Body of pancreas (tissue), 4 donors: ENCODE results near the gene RAG2. TPM values are rescaled to one million over a fixed set of nuclear protein-coding genes. Genes with fewer than 3 reads are reported as not detected.

Source experiments
- ATAC-seq: fragments of 150-250 bp; one replicate; pipeline ENCODE4 v1.9.1; 2016
- DNase-seq, 4 donors: peaks; one replicate each; pipeline ENCODE4 v3.0.0-alpha.2; 2019
- H3K27ac ChIP-seq, 4 donors: fragments of 200-600 bp; sonication (generic); 1 replicate in 3 of 4; 2 replicates in 1 of 4; pipeline versions ENCODE4 v1.5.1 to v1.6.1; 2016 to 2019; ENCODE audit warnings: mild to moderate bottlenecking in 1 of 4, mixed read lengths in 1 of 4, moderate library complexity in 1 of 4
- H3K27me3 ChIP-seq, 2 donors: fragments of 200-600 bp; sonication (generic); one replicate each; pipeline ENCODE4 v1.6.0; 2016; ENCODE audit warnings: mild to moderate bottlenecking in 1 of 2
- H3K36me3 ChIP-seq, 2 donors: fragments of 200-600 bp; sonication (generic); replicated peaks in 1 of 2; 2 replicates each; pipeline ENCODE4 v1.5.1; 2016; ENCODE audit warnings: low read depth in 2 of 2; ENCODE audit not compliant: insufficient read depth in 1 of 2
- H3K4me1 ChIP-seq: fragments of 200-600 bp; sonication (generic); one replicate; pipeline ENCODE4 v1.6.0; 2016
- H3K4me3 ChIP-seq, 2 donors: fragments of 200-600 bp; sonication (generic); 1 replicate in 1 of 2; 2 replicates in 1 of 2; pipeline ENCODE4 v1.5.1; 2016 to 2019
- H3K9me3 ChIP-seq, 3 donors: fragments of 200-600 bp; sonication (generic); 1 replicate in 2 of 3; 2 replicates in 1 of 3; pipeline ENCODE4 v1.5.1; 2016
- CTCF ChIP-seq, 7 experiments: fragments of 450-650 bp in 4 of 7; fragments of 200-600 bp in 3 of 7; sonication (generic) in 3 of 7; IDR thresholded peaks; one replicate each; pipeline ENCODE4 v1.5.1; 2016 to 2019; ENCODE audit warnings: antibody characterized with exemption in 7 of 7
- POLR2A ChIP-seq, 3 donors: fragments of 450-650 bp; IDR thresholded peaks; one replicate each; pipeline ENCODE4 v1.6.1; 2016; ENCODE audit warnings: antibody characterized with exemption in 3 of 3, mild to moderate bottlenecking in 2 of 3
- WGBS, 2 donors: methylation state at CpG; one replicate each; pipeline ENCODE4 v1.1.5; 2017; 5-methylcytosine and 5-hydroxymethylcytosine counted together
- intact Hi-C: fragments of 100-400 bp; cut with DNase I; formaldehyde crosslinking; loops from one replicate; pipeline ENCODE4 v1.15.1; 2023
- total RNA-seq, 2 donors: library from RNA; depleted of rRNA; stranded (reverse); fragments of >200 nt; gene quantifications; one replicate each; pipeline ENCODE4 v1.1.0, GENCODE V29; 2016

RAG2 gene
- total RNA-seq, 2 donors from 2014 or later = not detected

- Histone ChIP-seq H3K4me1 (peaks cover 4% of the 10 kb centered on the region), H3K36me3 (no peaks in the 10 kb centered on the region), H3K9me3 (no peaks in the 10 kb centered on the region), H3K27ac (no peak overlapping the region), H3K27me3 (no peaks in the 10 kb centered on the region), H3K4me3 (no peak overlapping the region)
- TF ChIP-seq POLR2A (IDR thresholded peaks at IDR 0.05) (no peak), CTCF (IDR thresholded peaks at IDR 0.05) (no peak)
- DNase-seq (no peak), ATAC-seq (no peak)
- WGBS, 2 donors = 77 to 82% methylated on average over 6 of the region's 6 CpGs
- intact Hi-C loops = no loop called here
Observed at GRCh38 chr11:36605221-36606216, 7.5 kb upstream of the RAG2 start.

GRCh38 chr11:36602135-36602534 lies 4.1 kb upstream of the RAG2 start:
- no peaks in the 10 kb centered on the region for H3K9me3 ChIP-seq
- intact Hi-C loops = no loop called here
- no peaks in the 10 kb centered on the region for H3K36me3 ChIP-seq
- ATAC-seq = no peak
- no peak overlapping the region for H3K4me3 ChIP-seq
- TF ChIP-seq POLR2A (IDR thresholded peaks at IDR 0.05) (no peak), CTCF (IDR thresholded peaks at IDR 0.05) (no peak)
- no peaks in the 10 kb centered on the region for H3K27me3 ChIP-seq
- no peak for DNase-seq
- H3K27ac ChIP-seq = no peak overlapping the region
- no peaks in the 10 kb centered on the region for H3K4me1 ChIP-seq

GRCh38 chr11:36601155-36601554 lies 3.1 kb upstream of the RAG2 start:
- DNase-seq = no peak
- Histone ChIP-seq H3K27me3 (no peaks in the 10 kb centered on the region), H3K9me3 (no peaks in the 10 kb centered on the region), H3K27ac (no peak overlapping the region), H3K4me3 (no peak overlapping the region), H3K36me3 (no peaks in the 10 kb centered on the region), H3K4me1 (no peaks in the 10 kb centered on the region)
- TF ChIP-seq CTCF (IDR thresholded peaks at IDR 0.05) (no peak), POLR2A (IDR thresholded peaks at IDR 0.05) (no peak)
- intact Hi-C loops = no loop called here
- no peak for ATAC-seq
- WGBS, 2 donors = 76 to 83% methylated on average over 2 of the region's 2 CpGs

- ATAC-seq (no peak), DNase-seq (no peak)
- WGBS, 2 donors = 87 to 89% methylated on average over 7 of the region's 7 CpGs
- peaks cover 5% of the 10 kb centered on the region for H3K4me1 ChIP-seq
- H3K27ac ChIP-seq = no peak overlapping the region
- no peaks in the 10 kb centered on the region for H3K36me3 ChIP-seq
- H3K9me3 ChIP-seq = no peaks in the 10 kb centered on the region
- H3K27me3 ChIP-seq = no peaks in the 10 kb centered on the region
- no peak for TF ChIP-seq CTCF (IDR thresholded peaks at IDR 0.05)
- no peak for TF ChIP-seq POLR2A (IDR thresholded peaks at IDR 0.05)
- intact Hi-C loops = no loop called here
- no peak overlapping the region for H3K4me3 ChIP-seq
Observed at GRCh38 chr11:36600180-36600579, 2.1 kb upstream of the RAG2 start.

- intact Hi-C loops = no loop called here
- DNase-seq = no peak
Observed at GRCh38 chr11:36596880-36597279, 1.2 kb downstream of the RAG2 start.

More at GRCh38 chr11:36596880-36597279, 1.2 kb downstream of the RAG2 start:
- no peak for TF ChIP-seq POLR2A (IDR thresholded peaks at IDR 0.05)
- no peak for TF ChIP-seq CTCF (IDR thresholded peaks at IDR 0.05)
- no peak overlapping the region for H3K4me3 ChIP-seq
- H3K36me3 ChIP-seq = no peaks in the 10 kb centered on the region
- H3K27me3 ChIP-seq = no peaks in the 10 kb centered on the region
- peaks cover 9% of the 10 kb centered on the region for H3K4me1 ChIP-seq
- no peaks in the 10 kb centered on the region for H3K9me3 ChIP-seq
- no peak overlapping the region for H3K27ac ChIP-seq
- ATAC-seq = no peak
